ENCODE data around the gene NUDCD2.
"Not testable (repeated sequence)": the region's sequence is repeated elsewhere in the genome, so short reads cannot be mapped to it uniquely, and the experiment has no call there.

Gene NUDCD2

GRCh38 chr5:163475411-163475810 lies 15.5 kb upstream of the NUDCD2 start:
- no peak overlapping the region for H3K4me3 ChIP-seq (ENCODE audit: low read depth, low read length)
- no peak for DNase-seq (ENCODE audit: low read depth)

- H3K4me3 ChIP-seq (ENCODE audit: low read depth, low read length): no peak overlapping the region
- DNase-seq (ENCODE audit: low read depth): no peak
These were observed 13.8 kb upstream of the NUDCD2 start for GRCh38 chr5:163473635-163474243.

GRCh38 chr5:163467682-163468081 lies 7.8 kb upstream of the NUDCD2 start:
- H3K4me3 ChIP-seq (ENCODE audit: low read depth, low read length): no peak overlapping the region
- no peak for DNase-seq (ENCODE audit: low read depth)

- no peak for DNase-seq (ENCODE audit: low read depth)
- no peak overlapping the region for H3K4me3 ChIP-seq (ENCODE audit: low read depth, low read length)
These were observed 3.1 kb upstream of the NUDCD2 start for GRCh38 chr5:163463063-163463435.

- peak within 1 kb of the TSS; percentile 76 for H3K4me3 ChIP-seq (ENCODE audit: low read depth, low read length)
- DNase-seq (ENCODE audit: low read depth): no peak
These were observed 765 bp upstream of the NUDCD2 start, which contains the start of gene HMMR for GRCh38 chr5:163460562-163461171. Gene HMMR (plus strand): TSS chr5:163460632. CDS start chr5:163460693, 61 bp downstream.

- H3K4me3 ChIP-seq (ENCODE audit: low read depth, low read length): peak overlapping the region; percentile 76
- no peak for DNase-seq (ENCODE audit: low read depth)
These were observed 462 bp downstream of the NUDCD2 start for GRCh38 chr5:163459462-163459818.

GRCh38 chr5:163458778-163459385 lies 1.0 kb downstream of the NUDCD2 start:
- peak overlapping the region; percentile 76 for H3K4me3 ChIP-seq (ENCODE audit: low read depth, low read length)
- no peak for DNase-seq (ENCODE audit: low read depth)

GRCh38 chr5:163456840-163457239 lies 3.1 kb downstream of the NUDCD2 start:
- no peak for DNase-seq (ENCODE audit: low read depth)
- no peak overlapping the region for H3K4me3 ChIP-seq (ENCODE audit: low read depth, low read length)

GRCh38 chr5:163456029-163456589 lies 3.8 kb downstream of the NUDCD2 start:
- DNase-seq (ENCODE audit: low read depth): no peak
- H3K4me3 ChIP-seq (ENCODE audit: low read depth, low read length): no peak overlapping the region

- DNase-seq (ENCODE audit: low read depth); H3K4me3 ChIP-seq (ENCODE audit: low read depth, low read length): not testable (repeated sequence)
These were observed 4.5 kb downstream of the NUDCD2 start for GRCh38 chr5:163455406-163455805.

GRCh38 chr5:163453705-163454104 lies 6.2 kb downstream of the NUDCD2 start:
- no peak for DNase-seq (ENCODE audit: low read depth)
- H3K4me3 ChIP-seq (ENCODE audit: low read depth, low read length): no peak overlapping the region

- no peak for DNase-seq (ENCODE audit: low read depth)
- no peak overlapping the region for H3K4me3 ChIP-seq (ENCODE audit: low read depth, low read length)
These were observed 8.4 kb downstream of the NUDCD2 start for GRCh38 chr5:163451489-163451888.

- no peak for DNase-seq (ENCODE audit: low read depth)
- no peak overlapping the region for H3K4me3 ChIP-seq (ENCODE audit: low read depth, low read length)
These were observed 11.4 kb downstream of the NUDCD2 start for GRCh38 chr5:163448491-163448890.

GRCh38 chr5:163447875-163448274 lies 12.0 kb downstream of the NUDCD2 start:
- no peak for DNase-seq (ENCODE audit: low read depth)
- no peak overlapping the region for H3K4me3 ChIP-seq (ENCODE audit: low read depth, low read length)

GRCh38 chr5:163447191-163447590 lies 12.7 kb downstream of the NUDCD2 start:
- no peak overlapping the region for H3K4me3 ChIP-seq (ENCODE audit: low read depth, low read length)
- DNase-seq (ENCODE audit: low read depth): no peak

- DNase-seq (ENCODE audit: low read depth): no peak
These were observed 14.6 kb downstream of the NUDCD2 start for GRCh38 chr5:163445345-163445744.

GRCh38 chr5:163444526-163444925 lies 15.4 kb downstream of the NUDCD2 start:
- DNase-seq (ENCODE audit: low read depth): no peak
- no peak overlapping the region for H3K4me3 ChIP-seq (ENCODE audit: low read depth, low read length)

More at GRCh38 chr5:163445345-163445744, 14.6 kb downstream of the NUDCD2 start:
- no peak overlapping the region for H3K4me3 ChIP-seq (ENCODE audit: low read depth, low read length)

GRCh38 chr5:163440954-163441353 lies 18.9 kb downstream of the NUDCD2 start:
- H3K4me3 ChIP-seq (ENCODE audit: low read depth, low read length): no peak overlapping the region
- no peak for DNase-seq (ENCODE audit: low read depth)

GRCh38 chr5:163439092-163439425 lies 20.8 kb downstream of the NUDCD2 start:
- H3K4me3 ChIP-seq (ENCODE audit: low read depth, low read length): peak overlapping the region; percentile 98
- no peak for DNase-seq (ENCODE audit: low read depth)

- peak; percentile 88 for DNase-seq (ENCODE audit: low read depth)
These were observed 22.4 kb downstream of the NUDCD2 start, which contains the start of gene CCNG1 for GRCh38 chr5:163437309-163438182. Gene CCNG1 (plus strand): TSS chr5:163437595. CDS start chr5:163439257, 1,662 bp downstream.

More at GRCh38 chr5:163437309-163438182, 22.4 kb downstream of the NUDCD2 start, which contains the start of gene CCNG1:
- peak within 1 kb of the TSS; percentile 98 for H3K4me3 ChIP-seq (ENCODE audit: low read depth, low read length)
